ENCODE measurements around the gene ACP6. TPM values are rescaled to one million over a fixed set of nuclear protein-coding genes. Genes with fewer than 3 reads are reported as not detected.

ACP6 gene
- total RNA-seq, 1 donor from 2014 or later: 19.2 TPM

GRCh38 chr1:147628441-147628840 is 41.9 kb downstream of the ACP6 start:
- Mint-ChIP-seq H3K36me3 (ENCODE audit: low read depth, unreplicated experiment) (peaks cover 7% of the 10 kb centered on the region), H3K4me1 (ENCODE audit: unreplicated experiment) (peaks cover 17% of the 10 kb centered on the region), H3K27ac (ENCODE audit: unreplicated experiment) (peak overlapping the region; percentile 49), H3K27me3 (ENCODE audit: unreplicated experiment) (peaks cover 4% of the 10 kb centered on the region), H3K4me3 (ENCODE audit: unreplicated experiment) (no peak overlapping the region), H3K9me3 (ENCODE audit: unreplicated experiment) (no peaks in the 10 kb centered on the region)
- TF ChIP-seq, protein P1, sequence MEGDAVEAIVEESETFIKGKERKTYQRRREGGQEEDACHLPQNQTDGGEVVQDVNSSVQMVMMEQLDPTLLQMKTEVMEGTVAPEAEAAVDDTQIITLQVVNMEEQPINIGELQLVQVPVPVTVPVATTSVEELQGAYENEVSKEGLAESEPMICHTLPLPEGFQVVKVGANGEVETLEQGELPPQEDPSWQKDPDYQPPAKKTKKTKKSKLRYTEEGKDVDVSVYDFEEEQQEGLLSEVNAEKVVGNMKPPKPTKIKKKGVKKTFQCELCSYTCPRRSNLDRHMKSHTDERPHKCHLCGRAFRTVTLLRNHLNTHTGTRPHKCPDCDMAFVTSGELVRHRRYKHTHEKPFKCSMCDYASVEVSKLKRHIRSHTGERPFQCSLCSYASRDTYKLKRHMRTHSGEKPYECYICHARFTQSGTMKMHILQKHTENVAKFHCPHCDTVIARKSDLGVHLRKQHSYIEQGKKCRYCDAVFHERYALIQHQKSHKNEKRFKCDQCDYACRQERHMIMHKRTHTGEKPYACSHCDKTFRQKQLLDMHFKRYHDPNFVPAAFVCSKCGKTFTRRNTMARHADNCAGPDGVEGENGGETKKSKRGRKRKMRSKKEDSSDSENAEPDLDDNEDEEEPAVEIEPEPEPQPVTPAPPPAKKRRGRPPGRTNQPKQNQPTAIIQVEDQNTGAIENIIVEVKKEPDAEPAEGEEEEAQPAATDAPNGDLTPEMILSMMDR (IDR thresholded peaks at IDR 0.05; ENCODE audit: unreplicated experiment): no peak
- DNase-seq (ENCODE audit: low spot score): no peak

GRCh38 chr1:147627435-147628110 is 42.8 kb downstream of the ACP6 start:
- Mint-ChIP-seq H3K9me3 (ENCODE audit: unreplicated experiment) (no peaks in the 10 kb centered on the region), H3K4me3 (ENCODE audit: unreplicated experiment) (no peak overlapping the region), H3K4me1 (ENCODE audit: unreplicated experiment) (peaks cover 17% of the 10 kb centered on the region), H3K36me3 (ENCODE audit: low read depth, unreplicated experiment) (peaks cover 9% of the 10 kb centered on the region), H3K27ac (ENCODE audit: unreplicated experiment) (no peak overlapping the region), H3K27me3 (ENCODE audit: unreplicated experiment) (peaks cover 4% of the 10 kb centered on the region)
- TF ChIP-seq, protein P1 (IDR thresholded peaks at IDR 0.05; ENCODE audit: unreplicated experiment): peak; percentile 98
- DNase-seq (ENCODE audit: low spot score): peak; percentile 60

DNA sequence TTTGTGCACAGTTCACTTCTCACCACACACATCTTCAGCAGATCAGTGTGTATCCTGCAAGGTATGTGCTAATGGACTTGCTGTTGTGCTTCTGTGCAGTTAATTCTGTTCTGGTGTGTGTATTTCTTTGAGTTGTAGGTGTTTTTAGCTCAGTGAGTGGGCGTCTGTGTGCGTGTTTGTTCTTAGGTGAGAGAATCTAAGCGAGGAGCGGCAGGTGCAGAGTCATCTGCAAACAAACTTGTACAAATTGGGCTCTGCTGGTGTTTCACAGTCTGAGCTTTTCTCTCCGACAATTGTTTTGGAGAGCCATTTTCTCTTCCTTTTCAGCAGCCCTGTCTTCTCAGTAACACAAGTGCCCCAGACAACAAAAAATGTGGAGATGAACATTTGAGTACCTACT is 43.6 kb downstream of the ACP6 start:
- TF ChIP-seq, protein P1 (IDR thresholded peaks at IDR 0.05; ENCODE audit: unreplicated experiment): no peak
- no peak overlapping the region for H3K27ac Mint-ChIP-seq (ENCODE audit: unreplicated experiment)
- H3K4me3 Mint-ChIP-seq (ENCODE audit: unreplicated experiment): no peak overlapping the region
- peaks cover 17% of the 10 kb centered on the region for H3K36me3 Mint-ChIP-seq (ENCODE audit: low read depth, unreplicated experiment)
- DNase-seq (ENCODE audit: low spot score): no peak
- H3K27me3 Mint-ChIP-seq (ENCODE audit: unreplicated experiment): peaks cover 4% of the 10 kb centered on the region
- no peaks in the 10 kb centered on the region for H3K9me3 Mint-ChIP-seq (ENCODE audit: unreplicated experiment)
- peaks cover 17% of the 10 kb centered on the region for H3K4me1 Mint-ChIP-seq (ENCODE audit: unreplicated experiment)

DNA sequence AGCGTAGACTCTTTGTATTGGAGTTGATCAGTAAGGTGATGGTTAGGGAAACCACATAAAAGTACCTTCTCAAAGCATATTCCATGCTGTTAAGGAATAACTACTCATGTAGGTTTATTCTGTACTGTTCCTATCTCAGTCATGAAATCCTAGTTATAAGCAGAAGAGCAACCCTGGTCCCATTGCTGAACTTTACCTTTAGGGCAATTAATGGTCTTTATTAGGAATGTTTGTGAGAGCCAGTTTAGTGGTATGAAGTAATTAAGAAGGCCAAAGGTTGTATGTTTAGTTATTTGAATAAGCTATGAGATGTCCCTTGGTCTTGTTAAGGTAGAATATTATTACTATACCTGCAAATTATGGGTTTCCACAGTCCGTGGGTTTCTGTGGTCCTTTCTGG is 44.0 kb downstream of the ACP6 start:
- no peak overlapping the region for H3K4me3 Mint-ChIP-seq (ENCODE audit: unreplicated experiment)
- H3K27me3 Mint-ChIP-seq (ENCODE audit: unreplicated experiment): peaks cover 4% of the 10 kb centered on the region
- peaks cover 20% of the 10 kb centered on the region for H3K36me3 Mint-ChIP-seq (ENCODE audit: low read depth, unreplicated experiment)
- peaks cover 17% of the 10 kb centered on the region for H3K4me1 Mint-ChIP-seq (ENCODE audit: unreplicated experiment)
- no peak overlapping the region for H3K27ac Mint-ChIP-seq (ENCODE audit: unreplicated experiment)
- no peaks in the 10 kb centered on the region for H3K9me3 Mint-ChIP-seq (ENCODE audit: unreplicated experiment)
- TF ChIP-seq, protein P1 (IDR thresholded peaks at IDR 0.05; ENCODE audit: unreplicated experiment): no peak
- DNase-seq (ENCODE audit: low spot score): no peak

DNA sequence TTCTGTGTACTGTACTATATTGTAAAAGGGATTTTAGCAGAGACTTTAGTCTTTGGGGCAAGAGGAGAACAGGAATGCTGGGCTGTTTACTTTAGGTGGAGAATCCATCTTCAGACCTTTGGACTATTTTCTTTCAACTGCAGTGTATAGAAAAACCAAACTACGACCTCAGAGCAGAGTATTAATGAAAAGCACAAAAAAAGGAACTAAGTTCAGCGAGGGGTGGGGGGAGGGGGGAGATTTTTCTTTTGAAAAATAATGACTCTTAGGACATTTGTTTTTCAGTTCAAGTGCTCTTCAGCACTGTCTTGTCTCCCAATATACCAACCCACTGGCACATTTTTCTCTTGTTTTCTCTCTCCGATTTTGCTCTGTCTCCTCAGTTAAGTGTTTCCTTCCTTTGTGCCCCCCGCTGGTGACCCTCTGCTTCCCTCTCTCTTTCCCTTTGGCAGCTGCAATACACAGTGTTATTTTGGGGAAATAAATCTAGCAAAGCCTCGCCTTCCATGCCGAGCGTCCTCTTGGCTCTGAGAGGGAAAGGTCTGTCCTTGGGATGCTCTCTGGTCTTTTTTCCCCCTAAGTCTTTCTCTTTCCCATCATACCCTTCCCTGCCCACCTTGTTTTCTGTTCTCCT is 44.8 kb downstream of the ACP6 start:
- H3K9me3 Mint-ChIP-seq (ENCODE audit: unreplicated experiment): no peaks in the 10 kb centered on the region
- H3K4me1 Mint-ChIP-seq (ENCODE audit: unreplicated experiment): peaks cover 17% of the 10 kb centered on the region
- DNase-seq (ENCODE audit: low spot score): no peak

More for the DNA sequence above, 44.8 kb downstream of the ACP6 start:
- peaks cover 24% of the 10 kb centered on the region for H3K36me3 Mint-ChIP-seq (ENCODE audit: low read depth, unreplicated experiment)
- H3K27ac Mint-ChIP-seq (ENCODE audit: unreplicated experiment): peak overlapping the region; percentile 21
- TF ChIP-seq, protein P1 (IDR thresholded peaks at IDR 0.05; ENCODE audit: unreplicated experiment): peak; percentile 28
- no peak overlapping the region for H3K4me3 Mint-ChIP-seq (ENCODE audit: unreplicated experiment)
- H3K27me3 Mint-ChIP-seq (ENCODE audit: unreplicated experiment): peaks cover 4% of the 10 kb centered on the region
